Tibial nerve (tissue), 3 donors: ENCODE results near the gene PLLP.

ENCODE experiments used
- POLR2A ChIP-seq, 2 donors: fragments of 450-650 bp; IDR thresholded peaks; one replicate each; pipeline ENCODE4 v1.6.1; 2017; ENCODE audit warnings: antibody characterized with exemption in 2 of 2, mild to moderate bottlenecking in 2 of 2, moderate library complexity in 2 of 2
- TF ChIP-seq, protein P1 (sequence below), 5 experiments: fragments of 200-600 bp in 3 of 5; fragments of 450-650 bp in 2 of 5; sonication (generic) in 3 of 5; IDR thresholded peaks; one replicate each; pipeline ENCODE4 v1.5.1; 2016 to 2019; ENCODE audit warnings: antibody characterized with exemption in 5 of 5, mild to moderate bottlenecking in 3 of 5, moderate library complexity in 2 of 5

DNA sequence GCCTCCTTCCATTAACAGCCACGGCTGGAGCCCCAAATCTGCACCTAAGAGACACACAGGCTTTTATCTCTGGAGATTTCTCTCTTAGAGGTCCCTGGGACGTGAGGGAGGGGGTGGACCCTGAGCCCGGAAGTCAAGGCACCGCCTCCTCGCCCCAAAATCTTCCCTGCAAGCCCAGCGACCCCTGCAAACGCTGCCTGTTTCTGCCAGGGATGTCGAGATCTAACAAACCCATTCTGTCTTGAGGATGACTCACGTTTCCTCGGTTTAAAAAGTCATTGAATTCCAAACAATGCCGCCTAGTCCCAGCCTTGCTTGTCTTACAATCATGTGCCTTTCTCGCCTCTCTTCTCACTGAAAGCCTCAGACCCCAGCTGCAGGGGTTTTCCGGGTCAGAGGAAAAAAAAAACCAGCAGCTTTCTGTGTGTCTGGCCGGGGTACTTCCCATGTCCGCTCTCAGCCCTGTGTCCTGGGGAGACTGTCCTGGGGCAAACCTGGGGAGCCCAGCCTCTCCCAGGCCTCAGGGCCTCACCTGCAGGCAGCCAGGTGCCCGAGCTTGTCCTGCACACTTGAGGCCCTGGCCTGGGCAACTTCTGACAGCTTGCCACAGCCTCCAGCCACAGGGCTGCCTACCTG, 24.1 kb downstream of the PLLP start:
- TF ChIP-seq, protein P1, sequence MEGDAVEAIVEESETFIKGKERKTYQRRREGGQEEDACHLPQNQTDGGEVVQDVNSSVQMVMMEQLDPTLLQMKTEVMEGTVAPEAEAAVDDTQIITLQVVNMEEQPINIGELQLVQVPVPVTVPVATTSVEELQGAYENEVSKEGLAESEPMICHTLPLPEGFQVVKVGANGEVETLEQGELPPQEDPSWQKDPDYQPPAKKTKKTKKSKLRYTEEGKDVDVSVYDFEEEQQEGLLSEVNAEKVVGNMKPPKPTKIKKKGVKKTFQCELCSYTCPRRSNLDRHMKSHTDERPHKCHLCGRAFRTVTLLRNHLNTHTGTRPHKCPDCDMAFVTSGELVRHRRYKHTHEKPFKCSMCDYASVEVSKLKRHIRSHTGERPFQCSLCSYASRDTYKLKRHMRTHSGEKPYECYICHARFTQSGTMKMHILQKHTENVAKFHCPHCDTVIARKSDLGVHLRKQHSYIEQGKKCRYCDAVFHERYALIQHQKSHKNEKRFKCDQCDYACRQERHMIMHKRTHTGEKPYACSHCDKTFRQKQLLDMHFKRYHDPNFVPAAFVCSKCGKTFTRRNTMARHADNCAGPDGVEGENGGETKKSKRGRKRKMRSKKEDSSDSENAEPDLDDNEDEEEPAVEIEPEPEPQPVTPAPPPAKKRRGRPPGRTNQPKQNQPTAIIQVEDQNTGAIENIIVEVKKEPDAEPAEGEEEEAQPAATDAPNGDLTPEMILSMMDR (IDR thresholded peaks at IDR 0.05): no peak
- TF ChIP-seq POLR2A (IDR thresholded peaks at IDR 0.05): no peak
